T follicular helper cell (primary cell): ENCODE data around the gene INTS11.

Experiments
- DNase-seq: peaks from one replicate; pipeline ENCODE4 v3.0.0-alpha.2; 2020; ENCODE audit warnings: low read depth

The INTS11 gene

GRCh38 chr1:1262758-1263157, 61.7 kb downstream of the INTS11 start:
- DNase-seq: no peak

DNA sequence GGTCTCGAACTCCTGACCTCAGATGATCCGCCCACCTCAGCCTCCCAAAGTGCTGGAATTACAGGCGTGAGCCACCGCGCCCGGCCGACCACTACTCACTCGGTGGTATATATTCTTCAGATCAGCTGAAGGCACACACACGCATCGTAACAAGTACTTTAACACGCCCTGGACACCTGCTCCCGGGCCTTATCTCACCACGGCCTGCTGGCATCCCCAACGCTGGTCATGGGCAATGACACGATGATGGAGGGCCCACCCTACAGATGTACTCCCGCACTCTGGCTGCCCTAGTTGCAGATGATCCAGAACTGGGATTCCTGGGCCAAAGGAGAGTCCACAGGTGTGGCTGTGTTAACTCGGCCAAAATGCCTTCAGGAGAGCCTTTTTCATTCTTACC, 62.4 kb downstream of the INTS11 start:
- no peak for DNase-seq
